Caco-2 (cell line): Measurements from ENCODE around the gene NOS1AP. TPM values are rescaled to one million over a fixed set of nuclear protein-coding genes. Genes with fewer than 3 reads are reported as not detected.

Experiments used
- BruUV-seq: library from RNA; stranded (reverse); fragments of 400-500 nt; replicated peaks from 2 replicates; lab custom pipeline; 2021; lab: Mats Ljungman, UMichigan
- CTCF ChIA-PET: fragments of 300-600 bp; sonication (Branson Sonifier 250); formaldehyde crosslinking; loops from one replicate; lab custom pipeline; 2022; ENCODE audit warnings: antibody characterized with exemption; lab: Charles Lee
- POLR2A ChIA-PET: fragments of 300-600 bp; sonication (Branson Sonifier 250); formaldehyde crosslinking; loops from one replicate; lab custom pipeline; 2022; ENCODE audit warnings: antibody characterized with exemption; lab: Charles Lee
- DNase-seq, 2 experiments: peaks; one replicate each; pipeline versions ENCODE4 v3.0.0 to v3.0.0-alpha.2; 2020 to 2022
- H3K27me3 ChIP-seq: replicated peaks from 2 replicates; pipeline ENCODE4 v1.6.0; 2011; ENCODE audit warnings: low read length; ENCODE audit not compliant: control insufficient read depth, insufficient read depth
- H3K36me3 ChIP-seq: 2 replicates; pipeline ENCODE4 v1.5.1; 2011; ENCODE audit warnings: low read length; ENCODE audit not compliant: control insufficient read depth, insufficient read depth
- H3K4me1 ChIP-seq: fragments of 250-450 bp; sonication (Bioruptor Pico); 2 replicates; pipeline ENCODE4 v1.5.1; 2020; ENCODE audit warnings: mild to moderate bottlenecking
- H3K4me3 ChIP-seq: 2 replicates; pipeline ENCODE4 v1.5.1; 2011; ENCODE audit warnings: low read depth, mild to moderate bottlenecking, control low read depth, low read length
- H3K9me3 ChIP-seq: fragments of 250-450 bp; sonication (Bioruptor Pico); 2 replicates; pipeline ENCODE4 v1.5.1; 2020; ENCODE audit warnings: mild to moderate bottlenecking, moderate library complexity
- H3K27ac Mint-ChIP-seq: one replicate; pipeline ENCODE4 v1.8.0; 2022; ENCODE audit warnings: mixed read lengths; ENCODE audit not compliant: unreplicated experiment
- H3K27me3 Mint-ChIP-seq: one replicate; pipeline ENCODE4 v1.8.0; 2022; ENCODE audit warnings: mixed read lengths; ENCODE audit not compliant: insufficient read depth, unreplicated experiment
- H3K36me3 Mint-ChIP-seq: one replicate; pipeline ENCODE4 v1.8.0; 2022; ENCODE audit warnings: mild to moderate bottlenecking, mixed read lengths; ENCODE audit not compliant: insufficient read depth, unreplicated experiment
- H3K4me1 Mint-ChIP-seq: one replicate; pipeline ENCODE4 v1.8.0; 2022; ENCODE audit warnings: low read depth, mixed read lengths; ENCODE audit not compliant: unreplicated experiment
- H3K4me3 Mint-ChIP-seq: one replicate; pipeline ENCODE4 v1.8.0; 2022; ENCODE audit warnings: mild to moderate bottlenecking, moderate library complexity, mixed read lengths; ENCODE audit not compliant: unreplicated experiment
- H3K9me3 Mint-ChIP-seq: one replicate; pipeline ENCODE4 v1.8.0; 2022; ENCODE audit warnings: mixed read lengths; ENCODE audit not compliant: unreplicated experiment
- CTCF ChIP-seq, 2 experiments: fragments of 200-600 bp in 1 of 2; IDR thresholded peaks; 1 replicate in 1 of 2; 2 replicates in 1 of 2; pipeline versions ENCODE4 v1.5.1 to v1.8.0; 2011 to 2022; ENCODE audit warnings: antibody characterized with exemption in 1 of 2, control low read depth in 1 of 2, inconsistent platforms in 1 of 2, low read depth in 1 of 2, low read length in 1 of 2, mild to moderate bottlenecking in 1 of 2, moderate library complexity in 1 of 2; ENCODE audit not compliant: insufficient read depth in 1 of 2, severe bottlenecking in 1 of 2, unreplicated experiment in 1 of 2
- intact Hi-C: fragments of 100-400 bp; cut with micrococcal nuclease; formaldehyde crosslinking; loops from one replicate; pipeline ENCODE4 v1.10.0; 2022; ENCODE audit not compliant: unreplicated experiment
- total RNA-seq: library from RNA; stranded (reverse); gene quantifications from 2 replicates; pipeline ENCODE4 v1.2.3, GENCODE V29; 2022

NOS1AP gene
- total RNA-seq, 1 experiment from 2014 or later: 5.5 TPM

- no TSS peak for BruUV-seq
- ChIA-PET POLR2A (no interaction called here), CTCF (no interaction called here)
- Histone ChIP-seq H3K4me1 (0 out of 2 replicates have a peak, but pooled peaks cover 3% of the 10 kb centered on the region), H3K36me3 (no peaks in the 10 kb centered on the region), H3K27me3 (no peaks in the 10 kb centered on the region), H3K9me3 (no peaks in the 10 kb centered on the region), H3K4me3 (no peak overlapping the region)
- no peak for TF ChIP-seq CTCF (IDR thresholded peaks at IDR 0.05; ENCODE audit: insufficient read depth in 1 of 2, low read depth in 1 of 2, low read length in 1 of 2, severe bottlenecking in 1 of 2, unreplicated experiment in 1 of 2)
- Mint-ChIP-seq H3K27me3 (no peaks in the 10 kb centered on the region), H3K27ac (no peak overlapping the region), H3K4me3 (no peak overlapping the region), H3K9me3 (peaks cover 9% of the 10 kb centered on the region), H3K36me3 (no peaks in the 10 kb centered on the region), H3K4me1 (peaks cover 25% of the 10 kb centered on the region)
- DNase-seq: peak; percentile 16 to 41
- intact Hi-C loops: loop anchor here (5.0 kb wide), 1 partner anchor 48 kb away; no protein-coding TSS in a partner anchor
Observed at GRCh38 chr1:162240577-162240976, 171.1 kb downstream of the NOS1AP start.

DNA sequence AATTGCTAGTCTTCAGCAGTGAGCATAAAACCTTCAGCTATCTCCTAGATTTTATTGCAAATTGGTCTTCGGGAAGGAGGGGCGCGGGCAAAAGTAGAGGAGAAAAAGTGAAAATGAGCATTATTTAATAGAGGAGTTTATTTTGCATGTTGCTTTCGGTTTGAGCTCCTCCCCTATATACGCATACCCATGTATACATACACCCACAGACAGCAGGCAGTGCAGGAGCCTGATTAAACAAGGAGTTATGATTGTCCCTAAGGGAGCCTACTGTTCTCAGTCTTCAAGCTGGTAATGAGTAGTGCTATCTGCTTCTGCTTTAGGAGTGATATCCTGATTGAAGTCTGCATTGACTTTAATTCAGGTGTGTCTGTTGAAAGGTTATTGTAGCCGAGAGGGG lies 173.3 kb downstream of the NOS1AP start:
- no peak overlapping the region for H3K4me3 Mint-ChIP-seq
- H3K9me3 Mint-ChIP-seq: peaks cover 9% of the 10 kb centered on the region
- H3K4me1 Mint-ChIP-seq: peaks cover 32% of the 10 kb centered on the region
- H3K9me3 ChIP-seq: no peaks in the 10 kb centered on the region
- no peaks in the 10 kb centered on the region for H3K36me3 Mint-ChIP-seq
- no peak for TF ChIP-seq CTCF (IDR thresholded peaks at IDR 0.05; ENCODE audit: insufficient read depth in 1 of 2, low read depth in 1 of 2, low read length in 1 of 2, severe bottlenecking in 1 of 2, unreplicated experiment in 1 of 2)
- H3K27me3 ChIP-seq: no peaks in the 10 kb centered on the region
- peaks cover 12% of the 10 kb centered on the region for H3K4me1 ChIP-seq
- no peak overlapping the region for H3K4me3 ChIP-seq
- CTCF ChIA-PET: no interaction called here
- H3K27me3 Mint-ChIP-seq: no peaks in the 10 kb centered on the region
- POLR2A ChIA-PET: no interaction called here
- intact Hi-C loops: loop anchor here (5.0 kb wide), 1 partner anchor 51 kb away; no protein-coding TSS in a partner anchor
- BruUV-seq: no TSS peak
- no peak overlapping the region for H3K27ac Mint-ChIP-seq
- no peaks in the 10 kb centered on the region for H3K36me3 ChIP-seq
- no peak for DNase-seq

DNA sequence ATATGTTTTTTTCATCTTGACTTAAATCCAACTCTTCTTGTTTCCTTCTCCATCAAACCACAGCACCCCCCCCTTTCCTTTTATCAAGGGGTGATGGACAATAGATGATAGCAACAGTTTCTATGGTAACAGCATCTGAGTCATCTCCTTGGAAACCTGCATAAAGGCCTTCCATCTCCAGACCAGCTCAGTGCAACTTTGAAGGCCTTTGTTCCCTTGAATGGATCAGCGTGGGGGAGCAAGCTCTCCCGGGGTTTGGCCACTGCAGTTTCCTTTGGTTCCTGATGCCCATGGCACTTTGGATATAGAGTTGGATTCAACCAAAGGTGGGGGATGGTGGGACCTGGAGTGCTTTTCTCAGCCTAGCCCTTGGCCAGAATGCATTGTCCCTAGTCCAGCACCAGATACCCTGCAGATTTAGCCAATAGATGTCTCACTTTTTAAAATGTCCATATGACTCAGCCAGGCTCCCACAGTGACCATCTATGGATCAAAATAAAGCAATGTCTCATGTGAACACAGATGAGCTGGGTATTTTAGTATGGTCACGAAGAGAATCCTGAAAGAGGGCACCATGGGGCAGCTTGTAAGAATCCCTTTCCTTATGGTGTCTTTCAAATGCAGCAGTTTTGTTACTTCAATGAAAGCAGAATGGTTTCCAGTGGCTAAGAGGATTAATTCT lies 179.5 kb downstream of the NOS1AP start:
- Mint-ChIP-seq H3K27ac (no peak overlapping the region), H3K9me3 (no peaks in the 10 kb centered on the region), H3K27me3 (no peaks in the 10 kb centered on the region), H3K4me1 (peaks cover 27% of the 10 kb centered on the region), H3K36me3 (no peaks in the 10 kb centered on the region), H3K4me3 (no peak overlapping the region)
- Histone ChIP-seq H3K36me3 (no peaks in the 10 kb centered on the region), H3K9me3 (no peaks in the 10 kb centered on the region), H3K27me3 (no peaks in the 10 kb centered on the region), H3K4me3 (no peak overlapping the region), H3K4me1 (peaks cover 21% of the 10 kb centered on the region)
- no peak for DNase-seq
- ChIA-PET CTCF (no interaction called here), POLR2A (no interaction called here)
- TF ChIP-seq CTCF (IDR thresholded peaks at IDR 0.05; ENCODE audit: insufficient read depth in 1 of 2, low read depth in 1 of 2, low read length in 1 of 2, severe bottlenecking in 1 of 2, unreplicated experiment in 1 of 2): no peak
- intact Hi-C loops: no loop called here
- BruUV-seq: no TSS peak
